Measurements from ENCODE around the gene POLR3E. TPM values are rescaled to one million over a fixed set of nuclear protein-coding genes. Genes with fewer than 3 reads are reported as not detected.

The POLR3E gene
- polyA plus RNA-seq, 1 donor (not counting 4 experiments of a cell fraction or from before 2014, with no cell fraction given) = 74.0 TPM

- no peak overlapping the region for H3K27ac ChIP-seq (ENCODE audit: control insufficient read depth, insufficient read depth, low read length)
- H3K9me1 ChIP-seq (ENCODE audit: control insufficient read depth, extremely low read depth, insufficient read depth, low read length) = no peaks in the 10 kb centered on the region
- dilution Hi-C loops (cut with MboI; ENCODE audit: extremely low pct_ligation_motif_present, low sequenced_read_pairs) = no loop called here
- H3K27me3 ChIP-seq (ENCODE audit: control insufficient read depth, extremely low read depth, insufficient read depth, low read length) = no peaks in the 10 kb centered on the region
- no peak overlapping the region for H2AFZ ChIP-seq (ENCODE audit: control insufficient read depth, low read length)
- no peak overlapping the region for H3K4me2 ChIP-seq (ENCODE audit: control insufficient read depth, extremely low read depth, insufficient read depth, low read depth, low read length)
- peaks cover 32% of the 10 kb centered on the region for H3K79me2 ChIP-seq (ENCODE audit: control insufficient read depth, insufficient read depth, low read length)
- peaks cover 0 to 2% of the 10 kb centered on the region in 2 experiments for H3K36me3 ChIP-seq (ENCODE audit: control insufficient read depth in 2 of 2, extremely low read depth in 1 of 2, insufficient read depth in 2 of 2, low read length in 2 of 2)
- H3K9ac ChIP-seq (ENCODE audit: control insufficient read depth, extremely low read depth, insufficient read depth, low read length) = no peak overlapping the region
- no peak for FAIRE-seq
- H4K20me1 ChIP-seq (ENCODE audit: control insufficient read depth, extremely low read depth, insufficient read depth, low read length) = peaks cover 7% of the 10 kb centered on the region
- H3K4me3 ChIP-seq (ENCODE audit: control insufficient read depth in 2 of 3, extremely low read depth in 1 of 3, insufficient read depth in 2 of 3, low read depth in 1 of 3, low read length in 3 of 3) = no peak overlapping the region
- TF ChIP-seq CTCF (optimal IDR thresholded peaks at IDR 0.05 in 1 of 3, IDR thresholded peaks at IDR 0.05 in 1 of 3, conservative IDR thresholded peaks at IDR 0.05 in 1 of 3; ENCODE audit: extremely low read depth in 1 of 3, insufficient read depth in 2 of 3, low read length in 3 of 3) = no peak
- no peak for TF ChIP-seq EZH2 (IDR thresholded peaks at IDR 0.05; ENCODE audit: low read length)
- no peaks in the 10 kb centered on the region for H3K9me3 ChIP-seq (ENCODE audit: control insufficient read depth, low read depth, low read length)
- no peak for DNase-seq (ENCODE audit: low read depth, low spot score)
- peaks cover 24% of the 10 kb centered on the region for H3K4me1 ChIP-seq (ENCODE audit: control insufficient read depth, extremely low read depth, insufficient read depth, low read length)
Measured at GRCh38 chr16:22375963-22376640, 78.9 kb downstream of the POLR3E start.

GRCh38 chr16:22379656-22380055 lies 82.4 kb downstream of the POLR3E start:
- no peak overlapping the region for H3K4me3 ChIP-seq (ENCODE audit: control insufficient read depth in 2 of 3, extremely low read depth in 1 of 3, insufficient read depth in 2 of 3, low read depth in 1 of 3, low read length in 3 of 3)
- FAIRE-seq (no peak), DNase-seq (ENCODE audit: low read depth, low spot score) (no peak)
- H3K9ac ChIP-seq (ENCODE audit: control insufficient read depth, extremely low read depth, insufficient read depth, low read length) = no peak overlapping the region
- no peak for TF ChIP-seq CTCF (optimal IDR thresholded peaks at IDR 0.05 in 1 of 3, IDR thresholded peaks at IDR 0.05 in 1 of 3, conservative IDR thresholded peaks at IDR 0.05 in 1 of 3; ENCODE audit: extremely low read depth in 1 of 3, insufficient read depth in 2 of 3, low read length in 3 of 3)
- TF ChIP-seq EZH2 (IDR thresholded peaks at IDR 0.05; ENCODE audit: low read length) = no peak
- H3K4me1 ChIP-seq (ENCODE audit: control insufficient read depth, extremely low read depth, insufficient read depth, low read length) = peaks cover 7% of the 10 kb centered on the region
- H3K27ac ChIP-seq (ENCODE audit: control insufficient read depth, insufficient read depth, low read length) = no peak overlapping the region
- no peaks in the 10 kb centered on the region for H4K20me1 ChIP-seq (ENCODE audit: control insufficient read depth, extremely low read depth, insufficient read depth, low read length)
- no peaks in the 10 kb centered on the region for H3K79me2 ChIP-seq (ENCODE audit: control insufficient read depth, insufficient read depth, low read length)
- H3K27me3 ChIP-seq (ENCODE audit: control insufficient read depth, extremely low read depth, insufficient read depth, low read length) = no peaks in the 10 kb centered on the region
- no peak overlapping the region for H2AFZ ChIP-seq (ENCODE audit: control insufficient read depth, low read length)
- no peaks in the 10 kb centered on the region for H3K9me3 ChIP-seq (ENCODE audit: control insufficient read depth, low read depth, low read length)
- H3K36me3 ChIP-seq (ENCODE audit: control insufficient read depth in 2 of 2, extremely low read depth in 1 of 2, insufficient read depth in 2 of 2, low read length in 2 of 2) = no peaks in the 10 kb centered on the region
- no peaks in the 10 kb centered on the region for H3K9me1 ChIP-seq (ENCODE audit: control insufficient read depth, extremely low read depth, insufficient read depth, low read length)
- no peak overlapping the region for H3K4me2 ChIP-seq (ENCODE audit: control insufficient read depth, extremely low read depth, insufficient read depth, low read depth, low read length)
- dilution Hi-C loops (cut with MboI; ENCODE audit: extremely low pct_ligation_motif_present, low sequenced_read_pairs) = no loop called here
